ES-I3 (cell line): ENCODE results near the gene ALX1.

Experiments
- H3K36me3 ChIP-seq: 2 replicates; pipeline ENCODE4 v1.6.1; 2013; ENCODE audit warnings: mild to moderate bottlenecking, low read length, control low read depth, moderate library complexity; ENCODE audit not compliant: insufficient read depth
- H3K4me1 ChIP-seq: 2 replicates; pipeline ENCODE4 v1.6.1; 2013; ENCODE audit warnings: mild to moderate bottlenecking, control low read depth, low read length; ENCODE audit not compliant: insufficient read depth
- H3K9ac ChIP-seq: 2 replicates; pipeline ENCODE4 v1.6.1; 2013; ENCODE audit warnings: low read depth, mild to moderate bottlenecking, low read length, moderate library complexity
- H3K9me3 ChIP-seq: 2 replicates; pipeline ENCODE4 v1.6.1; 2013; ENCODE audit warnings: mild to moderate bottlenecking, low read length, moderate library complexity; ENCODE audit not compliant: control insufficient read depth, insufficient read depth

The ALX1 gene

GRCh38 chr12:85329913-85330312 is 49.9 kb downstream of the ALX1 start:
- no peaks in the 10 kb centered on the region for H3K4me1 ChIP-seq
- H3K9me3 ChIP-seq, result no peaks in the 10 kb centered on the region
- no peak overlapping the region for H3K9ac ChIP-seq
- H3K36me3 ChIP-seq, result no peaks in the 10 kb centered on the region

GRCh38 chr12:85348779-85349178 is 68.8 kb downstream of the ALX1 start:
- no peak overlapping the region for H3K9ac ChIP-seq
- no peaks in the 10 kb centered on the region for H3K4me1 ChIP-seq
- H3K36me3 ChIP-seq, result no peaks in the 10 kb centered on the region
- H3K9me3 ChIP-seq, result no peaks in the 10 kb centered on the region

- Histone ChIP-seq H3K9me3 (no peaks in the 10 kb centered on the region), H3K4me1 (no peaks in the 10 kb centered on the region), H3K9ac (no peak overlapping the region), H3K36me3 (no peaks in the 10 kb centered on the region)
Measured at GRCh38 chr12:85350356-85350755, 70.3 kb downstream of the ALX1 start.
